ENCODE measurements around the gene VRK3. TPM values are rescaled to one million over a fixed set of nuclear protein-coding genes. Genes with fewer than 3 reads are reported as not detected.

Gene VRK3
- total RNA-seq, 1 donor from 2014 or later = 27.6 TPM

- peak; percentile 90 to 97 (median 95) for TF ChIP-seq CTCF (IDR thresholded peaks at IDR 0.05)
- Histone ChIP-seq H3K36me3 (no peaks in the 10 kb centered on the region), H3K4me3 (peak overlapping the region in 1 of 2 donors; percentile 30), H3K27me3 (no peaks in the 10 kb centered on the region), H3K27ac (no peak overlapping the region), H3K4me1 (peaks cover 0 to 3% of the 10 kb centered on the region in 2 donors), H3K9me3 (no peaks in the 10 kb centered on the region)
- peak in 1 of 2 donors; percentile 78 for DNase-seq (ENCODE audit: low spot score in 2 of 2)
- intact Hi-C loops (cut with DNase I) = loop anchor here (1.0 kb wide), 1 partner anchor 45 kb away; no protein-coding TSS in a partner anchor
Measured at GRCh38 chr19:49937750-49938381, 87.3 kb downstream of the VRK3 start.

- H3K27me3 ChIP-seq = no peaks in the 10 kb centered on the region
- no peak overlapping the region for H3K4me3 ChIP-seq
- H3K27ac ChIP-seq = no peak overlapping the region
- TF ChIP-seq CTCF (IDR thresholded peaks at IDR 0.05) = no peak
- DNase-seq (ENCODE audit: low spot score in 2 of 2) = no peak
- no peaks in the 10 kb centered on the region for H3K36me3 ChIP-seq
- intact Hi-C loops (cut with DNase I) = no loop called here
- H3K9me3 ChIP-seq = no peaks in the 10 kb centered on the region
- H3K4me1 ChIP-seq = peaks cover 0 to 3% of the 10 kb centered on the region in 2 donors
Measured at GRCh38 chr19:49936549-49936948, 88.6 kb downstream of the VRK3 start.

- intact Hi-C loops (cut with DNase I) = no loop called here
- H3K4me3 ChIP-seq = no peak overlapping the region
- H3K27ac ChIP-seq = no peak overlapping the region
- no peaks in the 10 kb centered on the region for H3K36me3 ChIP-seq
- H3K9me3 ChIP-seq = no peaks in the 10 kb centered on the region
- peaks cover 0 to 3% of the 10 kb centered on the region in 2 donors for H3K4me1 ChIP-seq
- H3K27me3 ChIP-seq = no peaks in the 10 kb centered on the region
- no peak for TF ChIP-seq CTCF (IDR thresholded peaks at IDR 0.05)
- no peak for DNase-seq (ENCODE audit: low spot score in 2 of 2)
Measured at GRCh38 chr19:49933643-49934042, 91.5 kb downstream of the VRK3 start.

GRCh38 chr19:49932731-49933131, 92.4 kb downstream of the VRK3 start:
- no peak overlapping the region for H3K4me3 ChIP-seq
- no peaks in the 10 kb centered on the region for H3K36me3 ChIP-seq
- H3K27ac ChIP-seq = no peak overlapping the region
- DNase-seq (ENCODE audit: low spot score in 2 of 2) = no peak
- H3K27me3 ChIP-seq = no peaks in the 10 kb centered on the region
- no peaks in the 10 kb centered on the region for H3K9me3 ChIP-seq
- no peak for TF ChIP-seq CTCF (IDR thresholded peaks at IDR 0.05)
- H3K4me1 ChIP-seq = peaks cover 1 to 5% of the 10 kb centered on the region in 2 donors
- intact Hi-C loops (cut with DNase I) = no loop called here

GRCh38 chr19:49932041-49932451, 93.1 kb downstream of the VRK3 start:
- no peaks in the 10 kb centered on the region for H3K9me3 ChIP-seq
- H3K4me3 ChIP-seq = no peak overlapping the region
- H3K27me3 ChIP-seq = no peaks in the 10 kb centered on the region
- TF ChIP-seq CTCF (IDR thresholded peaks at IDR 0.05) = no peak
- no peak for DNase-seq (ENCODE audit: low spot score in 2 of 2)
- no peak overlapping the region for H3K27ac ChIP-seq
- intact Hi-C loops (cut with DNase I) = no loop called here
- H3K4me1 ChIP-seq = peaks cover 3 to 11% of the 10 kb centered on the region in 2 donors
- H3K36me3 ChIP-seq = peaks cover 0 to 3% of the 10 kb centered on the region in 2 donors
